ENCODE results near the gene CREB5.

- TF ChIP-seq POLR2A (IDR thresholded peaks at IDR 0.05; ENCODE audit: control extremely low read depth in 1 of 2, low read depth in 2 of 2, low read length in 2 of 2) (no peak), SIN3A (conservative IDR thresholded peaks at IDR 0.05 in 1 of 2, IDR thresholded peaks at IDR 0.05 in 1 of 2; ENCODE audit: low read depth in 1 of 2, low read length in 2 of 2) (no peak)
These were observed 215.6 kb downstream of the CREB5 start for GRCh38 chr7:28627896-28628295.
